GM19438 (cell line): ENCODE data around the gene BARHL1.

Experiments
- ATAC-seq: cut with Tn5 transposase; IDR thresholded peaks from one replicate; pipeline ENCODE4 v1.9.1; 2021; ENCODE audit warnings: low read depth; ENCODE audit not compliant: unreplicated experiment

BARHL1 gene

GRCh38 chr9:132585954-132586829 is 3.8 kb downstream of the BARHL1 start:
- no peak for ATAC-seq

DNA sequence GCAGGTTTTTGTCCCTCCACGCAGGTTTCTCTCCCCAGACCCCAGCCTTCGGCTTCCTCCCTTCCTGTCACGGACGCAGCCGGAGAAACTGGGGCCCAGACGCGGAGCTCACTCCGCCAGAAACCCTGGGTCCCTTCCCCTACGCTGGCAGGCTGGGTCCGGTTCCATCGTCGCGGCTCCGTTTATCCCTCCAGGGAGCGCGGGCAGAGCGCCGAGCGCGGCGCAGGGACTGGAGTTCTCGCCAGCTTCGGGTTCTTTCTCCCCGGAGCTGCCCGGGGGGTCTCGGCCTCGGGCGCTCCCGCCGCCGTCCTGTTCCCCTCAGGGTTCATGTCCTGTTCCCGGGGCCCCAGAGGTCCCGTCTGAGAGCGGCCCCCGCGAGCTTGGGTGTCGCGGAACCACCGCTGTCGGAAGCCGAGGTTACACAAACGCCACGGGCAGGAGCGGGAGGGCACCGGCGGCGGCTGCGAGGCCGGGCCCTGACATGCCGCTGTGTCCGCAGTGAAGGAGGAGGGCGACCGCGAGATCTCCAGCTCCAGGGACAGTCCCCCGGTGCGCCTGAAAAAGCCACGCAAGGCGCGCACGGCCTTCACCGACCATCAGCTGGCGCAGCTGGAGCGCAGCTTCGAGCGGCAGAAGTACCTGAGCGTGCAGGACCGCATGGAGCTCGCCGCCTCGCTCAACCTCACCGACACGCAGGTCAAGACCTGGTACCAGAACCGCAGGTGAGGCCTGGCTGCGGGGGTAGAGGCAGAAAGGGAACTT is 4.6 kb downstream of the BARHL1 start:
- no peak for ATAC-seq

DNA sequence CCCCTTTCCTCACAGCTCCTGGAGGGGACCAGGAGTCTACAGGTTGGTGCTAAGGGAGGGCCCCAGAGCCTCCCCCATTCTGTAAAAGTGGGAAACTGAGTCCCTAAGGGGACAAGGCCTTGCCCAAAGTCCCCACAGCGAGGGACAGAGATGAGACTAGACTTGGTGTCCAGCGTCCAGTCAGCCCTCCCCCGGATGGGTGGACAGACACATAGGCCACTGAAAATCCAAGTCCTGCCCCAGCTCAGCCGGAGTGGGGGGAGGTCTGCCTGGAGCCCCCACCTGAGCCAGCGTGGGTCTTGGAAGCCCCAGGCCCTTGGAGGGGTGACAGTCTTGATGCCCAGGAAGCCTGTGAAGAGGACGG is 5.2 kb downstream of the BARHL1 start:
- no peak for ATAC-seq

DNA sequence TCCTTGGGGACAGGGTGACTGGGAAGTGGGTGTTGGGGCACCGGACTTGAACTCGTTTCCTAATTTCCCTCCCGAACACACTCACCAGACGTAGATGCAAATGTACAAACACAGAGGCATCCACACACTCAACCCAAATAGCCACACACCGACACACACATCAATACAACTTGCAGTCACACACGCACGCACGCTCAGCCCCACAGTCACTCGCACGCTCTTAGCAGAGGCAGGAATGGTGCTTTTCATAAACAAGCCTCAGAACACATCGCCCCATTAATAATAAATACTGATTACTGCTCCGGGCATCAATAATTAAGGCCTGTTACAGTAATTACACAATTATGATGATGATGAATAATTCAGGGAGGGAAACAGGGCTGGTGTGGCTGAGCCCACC is 5.7 kb downstream of the BARHL1 start:
- no peak for ATAC-seq

DNA sequence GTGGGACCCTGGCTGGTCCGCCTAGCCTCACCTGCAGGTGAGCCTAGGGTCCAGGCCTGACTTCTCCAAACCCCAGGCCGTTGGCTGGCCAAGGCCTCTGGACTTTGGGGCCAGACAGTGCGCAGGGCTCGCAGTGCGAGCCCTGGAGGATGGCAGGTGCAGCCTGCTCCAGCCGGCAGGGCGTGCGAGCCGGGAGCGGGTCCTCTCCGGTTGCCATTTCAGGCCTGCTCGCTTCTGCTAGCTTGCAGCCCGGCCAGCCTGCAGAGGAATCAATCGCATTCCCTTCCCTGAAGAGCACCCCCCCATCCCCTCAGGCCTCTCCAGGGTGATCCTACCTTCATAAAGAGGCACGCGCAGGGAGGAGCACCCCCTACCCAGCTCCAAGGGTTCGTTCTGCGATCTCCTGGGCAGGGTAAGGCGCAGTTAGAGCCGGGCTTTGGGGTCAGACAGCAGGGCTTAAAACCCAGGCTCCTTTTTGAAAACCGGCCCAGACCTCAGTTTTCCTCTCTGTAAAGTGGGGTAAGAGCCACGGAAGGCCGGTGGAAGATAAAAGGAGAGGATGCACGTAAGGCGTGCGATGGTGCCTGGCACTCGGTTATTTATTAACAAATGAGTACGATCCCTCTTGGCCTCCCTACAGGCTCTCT is 6.2 kb downstream of the BARHL1 start:
- no peak for ATAC-seq

DNA sequence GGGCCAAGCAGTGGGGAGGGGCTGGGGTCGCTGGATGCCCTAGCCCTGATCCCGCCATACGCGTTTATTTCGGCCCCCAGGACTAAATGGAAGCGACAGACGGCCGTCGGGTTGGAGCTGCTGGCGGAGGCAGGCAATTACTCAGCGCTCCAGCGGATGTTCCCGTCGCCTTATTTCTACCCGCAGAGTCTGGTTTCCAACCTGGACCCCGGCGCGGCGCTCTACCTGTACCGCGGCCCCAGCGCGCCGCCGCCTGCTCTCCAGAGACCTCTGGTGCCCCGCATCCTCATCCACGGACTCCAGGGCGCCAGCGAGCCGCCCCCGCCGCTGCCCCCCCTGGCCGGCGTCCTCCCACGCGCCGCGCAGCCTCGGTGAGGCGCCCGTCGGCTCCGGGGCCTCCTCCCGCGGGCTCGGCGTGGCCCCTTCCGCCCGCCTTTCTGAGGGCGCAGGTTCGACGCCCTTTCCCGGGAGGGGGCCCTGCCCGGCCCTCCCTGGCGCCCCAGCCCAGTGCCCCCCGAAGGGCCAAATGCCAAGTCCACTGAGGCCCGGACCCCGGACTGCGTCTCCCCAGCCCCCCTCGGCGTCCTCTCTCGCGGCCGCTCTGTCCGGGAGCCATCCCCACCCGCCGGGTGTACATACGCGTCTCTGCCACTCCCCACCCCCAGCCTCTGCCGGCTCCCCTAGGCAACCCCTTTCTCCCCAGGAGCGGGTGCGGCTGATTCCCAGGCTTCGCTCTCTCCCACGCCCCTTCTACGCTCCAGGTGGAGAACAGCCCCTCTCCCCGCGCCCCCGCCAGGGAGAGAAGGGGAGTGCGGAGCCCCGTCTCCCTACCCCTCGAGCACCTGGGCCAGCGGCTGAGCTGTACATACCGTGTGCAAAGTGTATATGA is 7.0 kb downstream of the BARHL1 start:
- ATAC-seq, result no peak

DNA sequence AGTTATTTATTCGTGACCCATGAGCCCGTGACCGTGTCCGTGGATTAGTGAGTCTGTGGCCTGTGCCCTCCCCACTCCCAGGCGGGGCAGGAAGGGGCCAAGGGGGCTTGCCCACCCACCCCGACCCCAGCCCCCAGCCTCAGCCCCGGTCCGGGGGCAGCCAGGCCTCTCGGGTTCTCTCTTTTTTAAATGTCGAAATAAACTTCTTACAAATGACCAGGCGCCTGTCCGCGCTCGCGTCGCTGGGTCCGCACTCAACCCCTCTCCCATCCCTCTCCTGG is 7.6 kb downstream of the BARHL1 start:
- ATAC-seq, result no peak

DNA sequence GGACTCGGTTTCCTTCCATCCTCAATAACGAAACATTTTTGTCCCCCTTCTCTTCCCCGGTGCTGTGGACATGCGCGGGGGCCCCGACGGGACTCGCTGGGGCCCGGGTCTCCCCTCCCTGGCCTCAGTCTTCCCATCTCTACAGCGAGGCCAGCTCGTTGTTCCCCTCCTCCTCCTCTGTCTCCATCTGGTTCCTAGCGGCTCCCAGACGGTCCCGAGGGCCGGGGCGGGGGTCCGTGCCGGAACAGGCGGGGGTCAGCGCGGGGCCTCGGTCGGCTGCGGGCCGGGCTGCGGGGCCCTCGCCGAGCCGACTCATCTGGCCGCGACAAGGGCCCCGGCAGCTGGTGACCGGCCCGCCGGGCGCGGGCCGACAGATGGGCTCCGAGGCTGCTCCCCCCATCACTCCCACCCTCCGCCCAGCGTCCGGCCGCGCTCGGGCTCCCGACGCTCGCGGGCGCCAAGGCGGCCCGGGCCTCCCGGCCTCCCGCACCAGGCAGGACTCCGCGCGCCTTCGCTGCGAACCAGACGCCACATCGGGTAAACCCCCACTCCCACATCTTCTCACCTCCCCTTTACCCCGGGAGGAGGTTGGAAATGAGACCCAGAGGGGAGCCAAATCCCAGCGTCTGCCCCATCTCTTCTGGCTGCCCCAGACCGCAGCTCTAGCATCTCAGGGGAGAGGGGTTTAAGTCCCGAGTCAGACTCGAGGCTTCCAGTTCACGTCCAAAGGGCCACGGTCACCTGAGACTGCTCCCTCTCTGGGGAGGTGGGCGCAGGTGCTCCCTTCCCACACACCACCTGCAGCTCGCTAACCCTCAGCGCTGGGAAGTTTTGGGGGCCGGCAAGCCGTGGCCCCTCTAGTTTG is 8.1 kb downstream of the BARHL1 start:
- no peak for ATAC-seq

DNA sequence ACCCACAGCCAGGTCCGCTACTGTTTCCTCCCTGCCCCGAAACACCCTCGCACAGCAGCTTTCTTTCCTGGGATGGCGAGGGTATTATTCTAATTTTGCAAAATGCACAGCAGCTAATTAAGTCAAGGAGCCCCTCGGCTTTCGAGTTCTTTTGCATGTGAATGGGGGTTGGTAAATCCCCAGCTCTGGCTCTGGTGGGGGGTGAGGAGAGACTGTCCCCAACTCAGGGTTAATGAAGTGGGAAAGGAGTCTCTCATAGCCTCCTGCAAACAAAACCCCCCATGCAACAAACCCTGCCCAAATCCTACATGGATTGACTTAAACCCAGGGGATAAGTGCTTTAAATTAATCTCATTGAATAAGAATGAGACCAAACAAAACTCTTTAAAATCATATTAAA is 8.8 kb downstream of the BARHL1 start:
- no peak for ATAC-seq

DNA sequence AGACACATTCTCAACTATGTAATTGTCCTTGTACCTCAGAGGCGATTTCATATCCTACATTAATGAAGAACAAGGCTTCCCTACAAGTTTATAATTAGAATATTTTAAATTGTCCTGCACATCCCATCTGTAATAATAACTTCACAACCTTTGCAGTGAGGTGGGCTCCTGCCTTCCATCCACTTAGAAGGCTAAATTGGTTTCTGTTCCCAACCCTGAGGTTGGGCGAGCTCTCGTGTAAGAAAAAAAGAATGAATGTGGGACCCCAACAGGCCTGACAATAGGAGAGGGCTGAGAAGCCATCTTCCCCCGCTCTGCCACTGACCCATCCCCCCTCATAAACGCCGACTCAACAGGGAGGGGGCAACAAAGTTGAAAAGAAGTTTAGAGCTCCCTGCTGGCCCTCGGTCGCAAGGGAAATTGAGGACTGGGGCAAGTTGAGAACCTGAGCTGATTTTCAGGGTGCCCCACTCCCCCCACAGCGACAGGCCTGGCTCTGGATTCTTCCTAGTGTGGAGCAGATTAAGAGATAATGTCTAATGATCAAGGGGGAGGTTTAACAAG is 9.4 kb downstream of the BARHL1 start:
- no peak for ATAC-seq

GRCh38 chr9:132592451-132592850 is 10.0 kb downstream of the BARHL1 start:
- no peak for ATAC-seq

- no peak for ATAC-seq
Measured at GRCh38 chr9:132594412-132594811, 12.0 kb downstream of the BARHL1 start.

DNA sequence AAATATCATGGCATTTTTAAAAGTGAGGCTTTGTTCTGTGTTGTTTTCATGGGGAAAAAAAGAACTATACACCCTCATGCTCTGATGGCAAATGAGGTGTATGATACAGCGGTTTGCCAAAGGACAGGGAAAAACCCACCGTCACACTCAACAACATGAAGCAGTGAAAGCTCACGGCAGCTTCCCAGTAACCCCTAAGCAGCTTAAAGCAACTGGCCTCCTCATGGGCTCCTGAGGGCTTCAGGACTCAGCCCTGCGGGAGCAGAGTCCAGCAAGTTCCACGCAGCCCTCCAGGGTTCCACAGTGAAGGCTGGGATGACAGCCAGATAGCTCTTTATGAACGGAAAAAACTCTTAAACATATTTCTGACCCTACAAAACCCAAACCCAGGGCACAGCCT is 12.9 kb downstream of the BARHL1 start:
- no peak for ATAC-seq

- no peak for ATAC-seq
Measured at GRCh38 chr9:132596200-132596599, 13.8 kb downstream of the BARHL1 start.

DNA sequence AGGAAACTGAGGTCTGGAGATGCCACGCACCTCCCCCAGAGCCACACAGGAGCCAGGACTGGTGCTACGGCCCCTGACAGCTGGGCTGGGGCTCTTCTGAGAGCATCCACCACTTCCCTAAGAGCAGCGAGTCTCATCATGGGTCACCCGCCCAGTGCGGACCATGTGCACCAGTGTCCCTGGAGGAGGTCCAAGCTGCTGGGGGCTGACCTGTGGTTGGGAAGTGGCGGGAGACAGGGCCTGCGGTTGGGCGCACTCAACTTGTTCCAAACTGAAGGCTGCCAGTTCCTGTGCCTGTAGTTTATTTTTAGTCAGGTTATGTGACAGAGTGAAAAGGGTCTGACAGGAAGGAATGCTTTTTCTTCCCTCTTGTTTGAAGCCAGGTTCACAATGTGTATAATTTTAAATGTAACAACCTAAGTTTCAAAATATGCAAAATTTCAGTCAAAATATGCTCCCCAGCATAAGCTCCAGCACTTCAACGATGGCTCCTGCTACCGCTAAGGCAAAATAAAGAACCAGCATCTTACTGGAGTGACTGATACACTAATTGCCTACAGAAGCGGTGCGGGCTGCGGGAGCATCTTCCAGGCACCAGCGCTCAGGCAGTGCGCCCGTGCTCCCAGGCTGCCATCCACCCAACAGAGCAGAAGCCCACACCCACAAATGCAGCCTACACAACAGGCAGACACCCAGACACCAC is 14.8 kb downstream of the BARHL1 start:
- no peak for ATAC-seq

DNA sequence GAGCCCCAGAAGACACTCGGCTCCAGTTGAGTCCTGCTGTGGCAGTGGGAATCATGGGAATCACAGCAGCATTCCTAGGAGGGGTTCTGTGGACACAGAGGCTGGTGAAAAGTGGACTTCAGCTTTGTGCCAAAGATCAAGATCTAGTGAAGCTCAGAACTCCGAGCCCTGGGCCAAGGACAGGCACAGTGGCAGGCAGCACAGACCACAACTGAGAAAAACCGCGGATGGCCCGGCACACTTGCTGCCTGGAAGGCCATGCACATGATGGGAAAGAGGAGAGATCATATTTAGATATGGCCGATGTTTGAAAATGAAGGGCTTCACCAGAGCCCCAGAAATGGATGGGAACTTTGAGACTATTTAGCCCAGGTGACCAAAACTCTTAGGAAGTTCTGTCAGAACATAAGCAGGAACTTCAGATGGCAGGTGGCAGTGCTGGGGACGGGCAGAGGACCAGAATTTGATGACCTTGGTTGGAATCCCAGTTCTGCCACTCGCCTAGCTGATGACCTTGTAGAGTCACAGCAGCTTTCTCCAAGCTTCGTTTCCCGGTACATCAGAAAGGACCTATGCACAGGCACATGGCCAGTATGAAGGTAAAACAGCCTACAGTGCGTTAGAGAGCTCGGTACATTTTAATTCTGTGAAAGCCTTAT is 18.0 kb downstream of the BARHL1 start:
- no peak for ATAC-seq

DNA sequence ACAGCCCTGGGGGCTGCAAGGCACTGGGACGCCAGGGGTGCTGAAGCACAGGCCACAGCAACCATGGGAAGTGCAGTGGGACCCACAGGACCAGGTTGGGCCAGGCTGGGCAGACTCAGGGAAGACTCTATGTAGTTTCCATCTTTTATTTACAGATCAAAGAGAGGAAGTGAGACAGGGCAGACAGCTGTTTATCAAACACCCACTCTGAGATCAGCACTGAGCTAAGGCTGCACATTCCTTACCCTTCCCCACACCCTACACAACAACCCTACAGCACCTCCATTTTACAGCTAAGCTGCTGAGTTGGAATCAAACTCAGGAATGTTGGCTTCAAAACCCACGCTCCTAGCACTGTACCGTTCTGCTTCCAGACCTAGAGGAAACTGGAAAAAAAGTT is 19.8 kb downstream of the BARHL1 start:
- no peak for ATAC-seq

DNA sequence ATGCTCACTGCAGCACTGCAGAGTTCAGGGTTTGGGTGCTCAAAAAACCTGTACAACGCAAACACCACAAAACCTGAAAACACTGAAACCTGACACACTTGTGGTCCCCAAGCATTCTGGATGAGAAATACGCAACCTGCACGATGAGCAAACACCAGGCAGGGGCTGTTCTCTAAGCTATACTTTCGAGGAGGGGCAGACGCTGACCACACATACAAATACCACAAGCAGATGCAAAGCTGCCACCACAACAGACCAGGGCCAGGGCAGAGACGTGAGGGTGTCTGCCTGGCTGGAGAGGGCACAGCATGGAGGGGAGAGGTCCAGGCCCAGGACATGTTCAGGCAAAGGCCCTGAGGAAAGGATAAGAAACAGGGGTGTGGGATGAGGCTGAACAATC is 23.0 kb downstream of the BARHL1 start:
- ATAC-seq, result no peak
